ENCODE measurements around the gene DCAF11. TPM values are rescaled to one million over a fixed set of nuclear protein-coding genes. Genes with fewer than 3 reads are reported as not detected.
A peak's percentile ranks its signal among the peaks of the same experiment; 100 is the strongest.

Gene DCAF11
- total RNA-seq, 1 donor, result 47.9 TPM

- peak; percentile 12 for DNase-seq (ENCODE audit: low read depth)
- H3K4me3 ChIP-seq (ENCODE audit: low read depth, low read length), result peak overlapping the region; percentile 87
- TF ChIP-seq CTCF (IDR thresholded peaks at IDR 0.05; ENCODE audit: insufficient read depth, low read depth, low read length), result no peak
These were observed 31.3 kb downstream of the DCAF11 start for GRCh38 chr14:24145690-24146452.

DNA sequence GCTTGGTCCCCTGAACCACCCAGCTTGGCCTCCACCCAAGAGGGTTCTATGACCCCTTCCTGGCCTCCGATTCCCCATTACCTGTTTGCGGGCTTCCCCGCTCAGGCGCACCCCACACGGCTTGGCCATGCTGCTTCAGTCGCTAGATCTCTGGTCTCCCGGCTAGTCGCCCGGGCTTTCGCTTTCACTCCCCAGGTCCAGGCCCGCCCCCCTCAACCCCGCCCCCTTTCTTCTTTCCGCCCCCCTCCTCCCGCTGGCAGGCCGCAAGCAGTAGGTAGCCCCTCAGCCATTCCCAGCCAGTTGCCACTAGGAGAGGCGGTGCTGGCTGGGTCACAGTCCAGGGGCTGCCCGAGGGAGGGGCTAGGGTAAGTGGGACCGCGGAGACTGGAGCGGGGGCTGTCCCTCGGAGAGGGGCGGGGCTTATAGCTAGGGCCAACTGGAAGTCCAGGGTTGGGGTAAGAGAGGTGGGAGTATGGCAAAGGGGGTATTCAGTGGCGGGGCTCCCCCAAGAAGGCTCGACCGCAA lies 31.9 kb downstream of the DCAF11 start, which contains the start of gene PSME2:
Gene PSME2, minus strand, starts transcription at position 158 of the 525 bp plus-strand sequence. Its CDS starts 29 bp downstream, at position 129.
- TF ChIP-seq CTCF (IDR thresholded peaks at IDR 0.05; ENCODE audit: insufficient read depth, low read depth, low read length), result no peak
- peak; percentile 98 for DNase-seq (ENCODE audit: low read depth)
- H3K4me3 ChIP-seq (ENCODE audit: low read depth, low read length), result peak within 1 kb of the TSS; percentile 87

- no peak for TF ChIP-seq CTCF (IDR thresholded peaks at IDR 0.05; ENCODE audit: insufficient read depth, low read depth, low read length)
- peak within 1 kb of the TSS; percentile 87 for H3K4me3 ChIP-seq (ENCODE audit: low read depth, low read length)
- peak; percentile 98 for DNase-seq (ENCODE audit: low read depth)
These were observed 32.6 kb downstream of the DCAF11 start, which contains the start of gene RNF31 for GRCh38 chr14:24146978-24147760. Gene RNF31 (plus strand): TSS chr14:24147498. CDS start chr14:24147699, 201 bp downstream.

- no peak for DNase-seq (ENCODE audit: low read depth)
- no peak for TF ChIP-seq CTCF (IDR thresholded peaks at IDR 0.05; ENCODE audit: insufficient read depth, low read depth, low read length)
These were observed 33.3 kb downstream of the DCAF11 start for GRCh38 chr14:24147761-24148428.

DNA sequence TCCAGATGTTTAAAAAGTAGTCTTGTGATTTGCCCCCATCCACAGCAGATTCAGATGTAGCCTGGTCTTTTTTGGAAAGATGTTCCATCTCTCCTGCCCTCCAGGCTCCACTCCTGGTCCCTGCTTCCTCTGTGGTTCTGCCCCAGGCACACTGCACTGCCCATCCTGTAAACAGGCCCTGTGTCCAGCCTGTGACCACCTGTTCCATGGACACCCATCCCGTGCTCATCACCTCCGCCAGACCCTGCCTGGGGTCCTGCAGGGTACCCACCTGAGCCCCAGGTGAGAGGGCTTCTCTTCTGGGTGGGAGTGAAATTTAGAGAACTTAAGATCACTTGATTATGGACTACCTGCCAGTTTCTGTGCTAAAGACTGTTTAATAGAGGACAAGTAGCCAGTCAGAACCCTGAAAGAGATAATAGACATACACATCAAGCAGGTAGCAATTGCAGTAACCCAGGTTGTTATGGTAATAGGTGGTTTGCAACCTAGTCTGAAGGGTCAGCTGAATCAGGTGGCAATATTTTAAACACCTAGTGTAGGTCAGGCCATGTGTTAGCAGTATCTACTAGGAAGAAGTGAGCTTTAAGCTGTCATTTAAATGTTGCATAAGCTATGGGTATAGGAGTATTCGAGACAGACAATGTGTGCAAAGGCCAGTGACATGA lies 34.9 kb downstream of the DCAF11 start:
- H3K4me3 ChIP-seq (ENCODE audit: low read depth, low read length), result no peak overlapping the region
- no peak for DNase-seq (ENCODE audit: low read depth)
- no peak for TF ChIP-seq CTCF (IDR thresholded peaks at IDR 0.05; ENCODE audit: insufficient read depth, low read depth, low read length)

More at GRCh38 chr14:24147761-24148428, 33.3 kb downstream of the DCAF11 start:
- H3K4me3 ChIP-seq (ENCODE audit: low read depth, low read length), result peak overlapping the region; percentile 87

DNA sequence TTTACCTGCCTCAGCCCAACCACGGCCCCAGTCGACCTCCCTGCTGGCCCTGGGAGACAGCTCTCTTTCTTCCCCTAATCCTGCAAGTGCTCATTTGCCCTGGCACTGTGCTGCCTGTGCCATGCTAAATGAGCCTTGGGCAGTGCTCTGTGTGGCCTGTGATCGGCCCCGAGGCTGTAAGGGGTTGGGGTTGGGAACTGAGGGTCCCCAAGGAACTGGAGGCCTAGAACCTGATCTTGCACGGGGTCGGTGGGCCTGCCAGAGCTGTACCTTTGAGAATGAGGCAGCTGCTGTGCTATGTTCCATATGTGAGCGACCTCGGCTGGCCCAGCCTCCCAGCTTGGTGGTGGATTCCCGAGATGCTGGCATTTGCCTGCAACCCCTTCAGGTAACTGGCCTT lies 35.5 kb downstream of the DCAF11 start:
- H3K4me3 ChIP-seq (ENCODE audit: low read depth, low read length), result no peak overlapping the region
- no peak for DNase-seq (ENCODE audit: low read depth)
- TF ChIP-seq CTCF (IDR thresholded peaks at IDR 0.05; ENCODE audit: insufficient read depth, low read depth, low read length), result no peak
